Colonic mucosa (tissue), 4 donors: Measurements from ENCODE around the gene CACNA2D1. TPM values are rescaled to one million over a fixed set of nuclear protein-coding genes. Genes with fewer than 3 reads are reported as not detected.

Source experiments
- DNase-seq: peaks from one replicate; pipeline ENCODE4 v3.0.0-alpha.2; 2020
- H3K27ac ChIP-seq: fragments of 200-600 bp; one replicate; pipeline ENCODE4 v1.8.0; 2021
- H3K27me3 ChIP-seq: fragments of 200-600 bp; one replicate; pipeline ENCODE4 v1.8.0; 2021
- H3K36me3 ChIP-seq: fragments of 200-600 bp; one replicate; pipeline ENCODE4 v1.8.0; 2021
- H3K4me1 ChIP-seq: fragments of 200-600 bp; one replicate; pipeline ENCODE4 v1.8.0; 2021; ENCODE audit warnings: mild to moderate bottlenecking
- H3K4me3 ChIP-seq: fragments of 200-600 bp; one replicate; pipeline ENCODE4 v1.8.0; 2021
- H3K9ac ChIP-seq, 2 donors: one replicate each; pipeline ENCODE4 v1.7.0; 2013; ENCODE audit warnings: control low read depth in 2 of 2, low read depth in 2 of 2, low read length in 2 of 2
- H3K9me3 ChIP-seq: fragments of 200-600 bp; one replicate; pipeline ENCODE4 v1.8.0; 2021
- intact Hi-C: fragments of 100-400 bp; cut with DNase I; formaldehyde crosslinking; loops from one replicate; pipeline ENCODE4 v1.14.1; 2022
- total RNA-seq, 2 donors: library from RNA; stranded (reverse); fragmentation: NEBNext Ultra II Directional in 1 of 2; extraction: Animal tissue kit (Norgen Biotek cat#: 25700) in 1 of 2; gene quantifications; one replicate each; pipeline ENCODE4 v1.2.1, GENCODE V29; 2021
- TF ChIP-seq, protein P1 (sequence below): fragments of 200-600 bp; IDR thresholded peaks from one replicate; pipeline ENCODE4 v1.8.0; 2022; ENCODE audit warnings: antibody characterized with exemption, mild to moderate bottlenecking
- donor health status: healthy.
- donor health status: DM: no; HTN: no; CAD: no.
- donor health status: DM: no; HTN: no; CAD: no.

The CACNA2D1 gene
- total RNA-seq, 2 donors from 2014 or later: 1.4 to 9.3 TPM

DNA sequence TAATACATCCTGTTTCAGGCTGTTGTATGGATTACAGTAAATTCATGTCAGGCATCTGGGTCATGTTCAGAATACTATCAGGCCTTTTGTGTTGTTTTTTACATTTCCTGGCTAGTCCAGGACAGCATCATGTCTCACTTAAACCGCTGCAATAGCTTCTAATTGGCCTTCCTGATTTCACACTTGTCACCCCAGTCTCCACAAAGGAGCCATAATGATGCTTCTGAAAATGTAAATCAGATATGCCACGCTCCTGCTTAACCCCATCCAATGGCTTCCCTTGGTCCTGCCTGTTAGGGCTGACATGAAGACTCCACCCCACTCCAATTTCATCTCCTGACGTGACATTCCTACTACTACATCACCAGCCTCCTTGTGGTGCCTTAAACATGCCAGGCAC lies 220.0 kb downstream of the CACNA2D1 start:
- no peak overlapping the region for H3K4me3 ChIP-seq
- H3K9ac ChIP-seq: no peak overlapping the region
- H3K9me3 ChIP-seq: no peaks in the 10 kb centered on the region
- H3K36me3 ChIP-seq: no peaks in the 10 kb centered on the region
- TF ChIP-seq, protein P1, sequence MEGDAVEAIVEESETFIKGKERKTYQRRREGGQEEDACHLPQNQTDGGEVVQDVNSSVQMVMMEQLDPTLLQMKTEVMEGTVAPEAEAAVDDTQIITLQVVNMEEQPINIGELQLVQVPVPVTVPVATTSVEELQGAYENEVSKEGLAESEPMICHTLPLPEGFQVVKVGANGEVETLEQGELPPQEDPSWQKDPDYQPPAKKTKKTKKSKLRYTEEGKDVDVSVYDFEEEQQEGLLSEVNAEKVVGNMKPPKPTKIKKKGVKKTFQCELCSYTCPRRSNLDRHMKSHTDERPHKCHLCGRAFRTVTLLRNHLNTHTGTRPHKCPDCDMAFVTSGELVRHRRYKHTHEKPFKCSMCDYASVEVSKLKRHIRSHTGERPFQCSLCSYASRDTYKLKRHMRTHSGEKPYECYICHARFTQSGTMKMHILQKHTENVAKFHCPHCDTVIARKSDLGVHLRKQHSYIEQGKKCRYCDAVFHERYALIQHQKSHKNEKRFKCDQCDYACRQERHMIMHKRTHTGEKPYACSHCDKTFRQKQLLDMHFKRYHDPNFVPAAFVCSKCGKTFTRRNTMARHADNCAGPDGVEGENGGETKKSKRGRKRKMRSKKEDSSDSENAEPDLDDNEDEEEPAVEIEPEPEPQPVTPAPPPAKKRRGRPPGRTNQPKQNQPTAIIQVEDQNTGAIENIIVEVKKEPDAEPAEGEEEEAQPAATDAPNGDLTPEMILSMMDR: no peak
- H3K4me1 ChIP-seq: no peaks in the 10 kb centered on the region
- intact Hi-C loops: no loop called here
- H3K27ac ChIP-seq: no peak overlapping the region
- H3K27me3 ChIP-seq: no peaks in the 10 kb centered on the region
- DNase-seq: no peak

DNA sequence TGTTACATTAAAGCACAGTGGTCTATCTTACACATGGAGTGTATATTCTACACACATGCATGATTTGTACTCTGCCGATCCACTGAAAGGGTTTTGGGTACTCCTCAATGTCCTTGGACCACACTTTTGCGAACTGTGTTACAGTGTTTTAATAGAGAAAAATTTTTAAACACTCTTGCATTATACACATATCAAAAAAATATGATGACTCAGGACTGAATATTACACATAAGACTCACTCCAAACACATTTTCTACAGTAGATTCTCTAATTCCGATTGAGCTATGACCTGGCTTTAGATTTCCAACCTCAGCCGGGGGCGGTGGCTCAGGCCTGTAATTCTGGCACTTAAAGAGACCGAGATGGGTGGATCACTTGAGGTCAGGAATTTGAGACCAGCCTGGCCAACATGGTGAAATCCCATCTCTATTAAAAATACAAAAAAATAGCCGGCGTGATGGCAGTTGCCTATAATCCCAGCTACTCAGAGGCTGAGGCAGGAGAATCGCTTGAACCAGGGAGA lies 222.4 kb downstream of the CACNA2D1 start:
- Histone ChIP-seq H3K27me3 (no peaks in the 10 kb centered on the region), H3K4me1 (no peaks in the 10 kb centered on the region), H3K4me3 (no peak overlapping the region), H3K9me3 (no peaks in the 10 kb centered on the region), H3K27ac (no peak overlapping the region), H3K9ac (no peak overlapping the region), H3K36me3 (no peaks in the 10 kb centered on the region)
- intact Hi-C loops: no loop called here
- TF ChIP-seq, protein P1: no peak
- DNase-seq: no peak

DNA sequence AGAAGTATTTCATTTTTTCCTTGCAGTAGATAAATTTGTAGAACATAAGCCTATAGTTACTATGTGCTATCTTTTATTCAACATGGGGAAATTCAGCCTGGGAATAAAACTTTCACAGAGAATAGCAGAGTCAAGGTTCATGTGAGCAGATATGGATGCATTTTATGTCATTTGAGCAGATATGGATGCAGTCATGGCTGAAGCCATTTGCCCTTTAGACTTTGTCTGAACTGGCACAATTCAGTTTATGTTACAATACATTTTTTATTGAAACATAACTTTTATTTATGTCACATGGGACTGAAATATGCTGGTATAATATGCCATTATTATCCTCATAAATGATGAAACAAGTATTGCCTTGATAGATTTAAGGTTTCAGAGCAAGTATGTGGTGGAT lies 231.1 kb downstream of the CACNA2D1 start:
- H3K4me3 ChIP-seq: no peak overlapping the region
- H3K27me3 ChIP-seq: no peaks in the 10 kb centered on the region
- no peaks in the 10 kb centered on the region for H3K4me1 ChIP-seq
- no peaks in the 10 kb centered on the region for H3K9me3 ChIP-seq
- H3K36me3 ChIP-seq: no peaks in the 10 kb centered on the region
- TF ChIP-seq, protein P1: no peak
- no peak overlapping the region for H3K9ac ChIP-seq
- no peak for DNase-seq
- H3K27ac ChIP-seq: no peak overlapping the region
- intact Hi-C loops: no loop called here

- no peak overlapping the region for H3K27ac ChIP-seq
- no peak for DNase-seq
- TF ChIP-seq, protein P1: no peak
- H3K9me3 ChIP-seq: no peaks in the 10 kb centered on the region
- no peaks in the 10 kb centered on the region for H3K4me1 ChIP-seq
- no peaks in the 10 kb centered on the region for H3K36me3 ChIP-seq
- H3K4me3 ChIP-seq: no peak overlapping the region
- H3K9ac ChIP-seq: no peak overlapping the region
- intact Hi-C loops: no loop called here
- H3K27me3 ChIP-seq: no peaks in the 10 kb centered on the region
Measured at GRCh38 chr7:82211333-82211732, 232.2 kb downstream of the CACNA2D1 start.

GRCh38 chr7:82210416-82211184 lies 233.0 kb downstream of the CACNA2D1 start:
- Histone ChIP-seq H3K27me3 (no peaks in the 10 kb centered on the region), H3K36me3 (no peaks in the 10 kb centered on the region), H3K9ac (no peak overlapping the region), H3K4me1 (no peaks in the 10 kb centered on the region), H3K9me3 (no peaks in the 10 kb centered on the region), H3K27ac (no peak overlapping the region), H3K4me3 (no peak overlapping the region)
- DNase-seq: no peak
- TF ChIP-seq, protein P1: no peak
- intact Hi-C loops: no loop called here
